C4-2B (cell line): Measurements from ENCODE around the gene ZBTB16.

Experiments
- ZFX ChIP-seq: fragments of 450-650 bp; IDR thresholded peaks from 2 replicates; pipeline ENCODE4 v1.6.1; 2017
- TF ChIP-seq, protein P1 (sequence below): fragments of 450-650 bp; conservative IDR thresholded peaks from 2 replicates; pipeline ENCODE4 v1.5.1; 2017; ENCODE audit warnings: mild to moderate bottlenecking

DNA sequence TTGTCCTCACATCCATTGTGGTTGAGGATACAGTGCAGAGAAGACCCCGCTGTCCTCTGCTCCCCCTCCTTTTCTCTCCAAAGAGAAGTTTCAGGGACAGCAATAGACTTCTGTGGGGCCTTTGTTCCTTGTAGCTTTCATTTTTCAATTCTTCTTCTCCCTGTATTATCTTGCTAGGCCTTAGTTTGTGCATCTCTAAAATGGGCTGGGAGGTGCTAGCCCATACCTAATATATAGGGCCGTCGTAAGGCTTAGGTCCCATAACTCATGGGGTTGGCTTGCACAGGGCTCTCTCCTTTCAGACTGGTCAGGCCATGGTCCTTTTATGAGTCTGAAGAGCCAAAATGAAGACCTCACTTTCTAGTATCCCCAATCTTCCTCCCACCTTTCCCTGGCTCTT, 33.0 kb downstream of the ZBTB16 start:
- TF ChIP-seq, protein P1, sequence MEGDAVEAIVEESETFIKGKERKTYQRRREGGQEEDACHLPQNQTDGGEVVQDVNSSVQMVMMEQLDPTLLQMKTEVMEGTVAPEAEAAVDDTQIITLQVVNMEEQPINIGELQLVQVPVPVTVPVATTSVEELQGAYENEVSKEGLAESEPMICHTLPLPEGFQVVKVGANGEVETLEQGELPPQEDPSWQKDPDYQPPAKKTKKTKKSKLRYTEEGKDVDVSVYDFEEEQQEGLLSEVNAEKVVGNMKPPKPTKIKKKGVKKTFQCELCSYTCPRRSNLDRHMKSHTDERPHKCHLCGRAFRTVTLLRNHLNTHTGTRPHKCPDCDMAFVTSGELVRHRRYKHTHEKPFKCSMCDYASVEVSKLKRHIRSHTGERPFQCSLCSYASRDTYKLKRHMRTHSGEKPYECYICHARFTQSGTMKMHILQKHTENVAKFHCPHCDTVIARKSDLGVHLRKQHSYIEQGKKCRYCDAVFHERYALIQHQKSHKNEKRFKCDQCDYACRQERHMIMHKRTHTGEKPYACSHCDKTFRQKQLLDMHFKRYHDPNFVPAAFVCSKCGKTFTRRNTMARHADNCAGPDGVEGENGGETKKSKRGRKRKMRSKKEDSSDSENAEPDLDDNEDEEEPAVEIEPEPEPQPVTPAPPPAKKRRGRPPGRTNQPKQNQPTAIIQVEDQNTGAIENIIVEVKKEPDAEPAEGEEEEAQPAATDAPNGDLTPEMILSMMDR, result no peak
- TF ChIP-seq ZFX, result no peak
